K562 (cell line): ENCODE data around the gene MPHOSPH9. TPM values are rescaled to one million over a fixed set of nuclear protein-coding genes. Genes with fewer than 3 reads are reported as not detected.

Experiments
- CCNT2 ChIP-seq: IDR thresholded peaks from 2 replicates; pipeline ENCODE4 v1.6.1; 2011; ENCODE audit warnings: borderline replicate concordance, low read depth, mild to moderate bottlenecking, moderate library complexity, mixed read lengths, low read length; ENCODE audit not compliant: insufficient read length; ENCODE audit errors: extremely low read depth
- EP400 ChIP-seq: fragments of 450-650 bp; IDR thresholded peaks from 2 replicates; pipeline ENCODE4 v1.6.1; 2017; ENCODE audit warnings: antibody characterized with exemption, mild to moderate bottlenecking, moderate library complexity
- EZH2 ChIP-seq: IDR thresholded peaks from 2 replicates; pipeline ENCODE4 v1.6.1; 2012; ENCODE audit warnings: low read depth, mild to moderate bottlenecking, inconsistent platforms, low read length, borderline replicate concordance
- FOXK1 ChIP-seq: sonication (generic); formaldehyde crosslinking; IDR thresholded peaks from 2 replicates; pipeline ENCODE4 v1.8.0; 2022; ENCODE audit warnings: missing genetic modification reagents, mild to moderate bottlenecking, borderline replicate concordance
- HLTF ChIP-seq: fragments of 450-650 bp; IDR thresholded peaks from 2 replicates; pipeline ENCODE4 v1.6.1; 2016
- PRPF4 ChIP-seq: fragments of 200-400 bp; formaldehyde crosslinking; IDR thresholded peaks from one replicate; pipeline ENCODE4 v1.6.1; 2017; ENCODE audit warnings: low read length, low read depth, mild to moderate bottlenecking; ENCODE audit not compliant: insufficient read depth, poor library complexity, severe bottlenecking
- RBFOX2 ChIP-seq: fragments of 200-400 bp; formaldehyde crosslinking; IDR thresholded peaks from 2 replicates; pipeline ENCODE4 v1.6.1; 2017; ENCODE audit warnings: low read depth, mild to moderate bottlenecking, low read length, moderate library complexity
- SAFB ChIP-seq: fragments of 200-400 bp; formaldehyde crosslinking; IDR thresholded peaks from 2 replicates; pipeline ENCODE4 v1.6.1; 2017; ENCODE audit warnings: low read depth, low read length, borderline replicate concordance
- SPI1 ChIP-seq: IDR thresholded peaks from 2 replicates; pipeline ENCODE4 v1.6.1; 2011; ENCODE audit warnings: low read depth, low read length, control low read depth, borderline replicate concordance
- TOE1 ChIP-seq, 2 experiments: fragments of 450-650 bp in 1 of 2; sonication (generic) in 1 of 2; formaldehyde crosslinking in 1 of 2; IDR thresholded peaks; 2 replicates each; pipeline versions ENCODE4 v1.7.1 to v1.8.0; 2016 to 2022; ENCODE audit warnings: borderline replicate concordance in 2 of 2, mild to moderate bottlenecking in 2 of 2, antibody characterized with exemption in 1 of 2, inconsistent platforms in 1 of 2, low read depth in 1 of 2, missing genetic modification reagents in 1 of 2, moderate library complexity in 1 of 2
- ZFX ChIP-seq: sonication (generic); formaldehyde crosslinking; IDR thresholded peaks from 2 replicates; pipeline ENCODE4 v1.8.0; 2022; ENCODE audit warnings: mild to moderate bottlenecking, missing genetic modification reagents, moderate library complexity
- ZNF232 ChIP-seq: sonication (generic); formaldehyde crosslinking; IDR thresholded peaks from 2 replicates; pipeline ENCODE4 v1.8.0; 2022; ENCODE audit warnings: mild to moderate bottlenecking, missing genetic modification reagents
- ZNF408 ChIP-seq: fragments of 250-450 bp; sonication (Bioruptor Pico); IDR thresholded peaks from 2 replicates; pipeline ENCODE4 v1.4.0; 2020; ENCODE audit warnings: low read depth, mild to moderate bottlenecking, moderate library complexity
- ZNF785 ChIP-seq: fragments of 250-450 bp; sonication (Bioruptor Pico); IDR thresholded peaks from 2 replicates; pipeline ENCODE4 v1.4.0; 2020; ENCODE audit warnings: mild to moderate bottlenecking
- polyA plus RNA-seq, 8 experiments: library from polyadenylated mRNA; depleted of rRNA in 4 of 8; stranded (reverse) in 5 of 8; unstranded in 3 of 8; fragments of >200 nt; fragmentation: Nextera tagmentation in 2 of 8; fragmentation: Illumina TruSeq in 1 of 8; extraction: Ambion mirVana in 2 of 8; extraction: Trizol in 1 of 8; gene quantifications; 2 replicates each; pipeline versions ENCODE4 v1.2.1 to v1.2.3, GENCODE V29; 2011 to 2014; ENCODE audit warnings: inconsistent platforms in 1 of 8, missing spikeins in 1 of 8
- total RNA-seq, 7 experiments: library from RNA; depleted of rRNA in 6 of 7; stranded (reverse); fragments of >200 nt in 6 of 7; fragmentation: Illumina TruSeq in 2 of 7; extraction: Trizol in 2 of 7; gene quantifications; 2 replicates each; pipeline versions ENCODE4 v1.2.1 to v1.2.3, GENCODE V29; 2011 to 2021; ENCODE audit warnings: low replicate concordance in 1 of 7
- TF ChIP-seq, protein P1 (sequence below): fragments of 450-650 bp; IDR thresholded peaks from 2 replicates; pipeline ENCODE4 v1.6.1; 2016; ENCODE audit warnings: low read depth
- TF ChIP-seq, protein P2 (sequence below): sonication (generic); formaldehyde crosslinking; IDR thresholded peaks from 2 replicates; pipeline ENCODE4 v1.5.0; 2020; ENCODE audit warnings: missing genetic modification reagents

Gene MPHOSPH9
- total and polyA plus RNA-seq, 9 of the 15 experiments (the other 6 are each of a cell fraction or from before 2014, with no cell fraction given) = 14.2 to 103 (median 54.5) TPM

DNA sequence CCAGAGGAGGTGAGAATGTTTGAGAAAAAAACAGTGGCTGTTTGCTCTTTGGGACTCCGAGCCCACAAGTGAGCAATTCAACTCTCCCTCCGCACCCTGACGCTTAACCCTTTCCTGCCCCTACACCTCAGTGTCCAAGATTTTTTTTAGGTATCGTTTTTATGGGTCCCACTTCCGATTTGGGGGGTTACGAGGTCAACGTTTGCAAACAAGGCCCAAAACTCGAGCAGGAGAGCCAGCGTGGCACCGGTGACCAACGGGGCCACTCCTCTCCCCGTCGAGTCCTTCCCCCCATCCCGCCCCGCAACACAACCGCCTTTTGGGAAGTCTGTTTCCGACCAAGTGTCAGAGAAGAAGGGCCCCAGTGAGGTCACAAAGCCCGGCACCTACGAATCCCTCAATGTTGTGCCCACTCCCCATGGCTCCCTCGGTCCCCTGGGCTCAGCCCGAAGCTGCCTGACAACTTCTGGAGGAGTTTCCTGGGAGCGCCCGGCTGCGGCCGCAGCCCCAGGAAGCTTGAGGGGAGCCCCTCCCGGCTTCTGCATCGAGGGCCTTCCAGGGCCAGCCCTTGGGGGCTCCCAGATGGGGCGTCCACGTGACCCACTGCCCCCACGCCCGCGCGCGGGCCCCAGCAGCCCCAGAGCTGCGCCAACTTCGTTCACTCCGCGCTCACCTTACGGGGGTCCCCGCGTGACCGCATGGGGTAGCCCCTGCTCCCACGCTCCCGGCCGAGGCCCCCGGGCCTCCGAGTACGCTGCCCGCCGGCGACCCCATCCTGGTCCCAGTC lies 37.5 kb upstream of the MPHOSPH9 start (continued):
- TF ChIP-seq, protein P1, sequence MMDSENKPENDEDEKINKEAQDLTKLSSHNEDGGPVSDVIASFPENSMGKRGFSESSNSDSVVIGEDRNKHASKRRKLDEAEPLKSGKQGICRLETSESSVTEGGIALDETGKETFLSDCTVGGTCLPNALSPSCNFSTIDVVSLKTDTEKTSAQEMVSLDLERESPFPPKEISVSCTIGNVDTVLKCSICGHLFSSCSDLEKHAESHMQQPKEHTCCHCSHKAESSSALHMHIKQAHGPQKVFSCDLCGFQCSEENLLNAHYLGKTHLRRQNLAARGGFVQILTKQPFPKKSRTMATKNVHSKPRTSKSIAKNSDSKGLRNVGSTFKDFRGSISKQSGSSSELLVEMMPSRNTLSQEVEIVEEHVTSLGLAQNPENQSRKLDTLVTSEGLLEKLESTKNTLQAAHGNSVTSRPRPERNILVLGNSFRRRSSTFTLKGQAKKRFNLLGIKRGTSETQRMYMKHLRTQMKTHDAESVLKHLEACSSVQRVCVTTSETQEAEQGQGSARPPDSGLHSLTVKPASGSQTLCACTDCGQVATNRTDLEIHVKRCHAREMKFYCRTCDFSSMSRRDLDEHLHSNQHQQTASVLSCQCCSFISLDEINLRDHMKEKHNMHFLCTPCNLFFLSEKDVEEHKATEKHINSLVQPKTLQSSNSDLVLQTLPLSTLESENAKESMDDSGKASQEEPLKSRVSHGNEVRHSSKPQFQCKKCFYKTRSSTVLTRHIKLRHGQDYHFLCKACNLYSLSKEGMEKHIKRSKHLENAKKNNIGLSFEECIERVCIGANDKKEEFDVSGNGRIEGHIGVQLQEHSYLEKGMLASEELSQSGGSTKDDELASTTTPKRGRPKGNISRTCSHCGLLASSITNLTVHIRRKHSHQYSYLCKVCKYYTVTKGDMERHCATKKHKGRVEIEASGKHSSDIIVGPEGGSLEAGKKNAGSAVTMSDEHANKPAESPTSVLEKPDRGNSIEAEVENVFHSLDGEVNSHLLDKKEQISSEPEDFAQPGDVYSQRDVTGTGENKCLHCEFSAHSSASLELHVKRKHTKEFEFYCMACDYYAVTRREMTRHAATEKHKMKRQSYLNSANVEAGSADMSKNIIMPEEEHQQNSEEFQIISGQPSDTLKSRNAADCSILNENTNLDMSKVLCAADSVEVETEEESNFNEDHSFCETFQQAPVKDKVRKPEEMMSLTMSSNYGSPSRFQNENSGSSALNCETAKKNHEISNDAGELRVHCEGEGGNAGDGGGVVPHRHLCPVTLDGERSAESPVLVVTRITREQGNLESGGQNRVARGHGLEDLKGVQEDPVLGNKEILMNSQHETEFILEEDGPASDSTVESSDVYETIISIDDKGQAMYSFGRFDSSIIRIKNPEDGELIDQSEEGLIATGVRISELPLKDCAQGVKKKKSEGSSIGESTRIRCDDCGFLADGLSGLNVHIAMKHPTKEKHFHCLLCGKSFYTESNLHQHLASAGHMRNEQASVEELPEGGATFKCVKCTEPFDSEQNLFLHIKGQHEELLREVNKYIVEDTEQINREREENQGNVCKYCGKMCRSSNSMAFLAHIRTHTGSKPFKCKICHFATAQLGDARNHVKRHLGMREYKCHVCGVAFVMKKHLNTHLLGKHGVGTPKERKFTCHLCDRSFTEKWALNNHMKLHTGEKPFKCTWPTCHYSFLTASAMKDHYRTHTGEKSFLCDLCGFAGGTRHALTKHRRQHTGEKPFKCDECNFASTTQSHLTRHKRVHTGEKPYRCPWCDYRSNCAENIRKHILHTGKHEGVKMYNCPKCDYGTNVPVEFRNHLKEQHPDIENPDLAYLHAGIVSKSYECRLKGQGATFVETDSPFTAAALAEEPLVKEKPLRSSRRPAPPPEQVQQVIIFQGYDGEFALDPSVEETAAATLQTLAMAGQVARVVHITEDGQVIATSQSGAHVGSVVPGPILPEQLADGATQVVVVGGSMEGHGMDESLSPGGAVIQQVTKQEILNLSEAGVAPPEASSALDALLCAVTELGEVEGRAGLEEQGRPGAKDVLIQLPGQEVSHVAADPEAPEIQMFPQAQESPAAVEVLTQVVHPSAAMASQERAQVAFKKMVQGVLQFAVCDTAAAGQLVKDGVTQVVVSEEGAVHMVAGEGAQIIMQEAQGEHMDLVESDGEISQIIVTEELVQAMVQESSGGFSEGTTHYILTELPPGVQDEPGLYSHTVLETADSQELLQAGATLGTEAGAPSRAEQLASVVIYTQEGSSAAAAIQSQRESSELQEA = no peak
- TF ChIP-seq HLTF = no peak
- TF ChIP-seq EZH2 = no peak
- TF ChIP-seq CCNT2 = no peak
- TF ChIP-seq, protein P2, sequence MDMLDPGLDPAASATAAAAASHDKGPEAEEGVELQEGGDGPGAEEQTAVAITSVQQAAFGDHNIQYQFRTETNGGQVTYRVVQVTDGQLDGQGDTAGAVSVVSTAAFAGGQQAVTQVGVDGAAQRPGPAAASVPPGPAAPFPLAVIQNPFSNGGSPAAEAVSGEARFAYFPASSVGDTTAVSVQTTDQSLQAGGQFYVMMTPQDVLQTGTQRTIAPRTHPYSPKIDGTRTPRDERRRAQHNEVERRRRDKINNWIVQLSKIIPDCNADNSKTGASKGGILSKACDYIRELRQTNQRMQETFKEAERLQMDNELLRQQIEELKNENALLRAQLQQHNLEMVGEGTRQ = peak; percentile 67
- TF ChIP-seq SPI1 = no peak
- 0 out of 2 replicates have a peak, but pooled peaks have one; percentile 5 for TF ChIP-seq EP400
- no peak for TF ChIP-seq ZNF785 (CRISPR knock-in tag)
- 0 out of 2 replicates have a peak, but pooled peaks have one; percentile 35 for TF ChIP-seq ZNF232 (CRISPR knock-in tag)
- peak; percentile 67; the same call in 1 of the 2 replicates for TF ChIP-seq SAFB
- TF ChIP-seq PRPF4 = no peak
- TF ChIP-seq FOXK1 = 0 out of 2 replicates have a peak, but pooled peaks have one; percentile 36
- no peak for TF ChIP-seq ZNF408 (CRISPR knock-in tag)
- TF ChIP-seq ZFX (CRISPR knock-in tag) = peak; percentile 55
- TF ChIP-seq RBFOX2 = 0 out of 2 replicates have a peak, but pooled peaks have one; percentile 31
- TF ChIP-seq TOE1 (IDR thresholded peaks at IDR 0.05; ENCODE audit: borderline replicate concordance) = 0 out of 2 replicates have a peak, but pooled peaks have one; percentile 23
- TF ChIP-seq TOE1 (CRISPR knock-in tag; IDR thresholded peaks at IDR 0.05; ENCODE audit: borderline replicate concordance, low read depth) = no peak
